Dermis lymphatic vessel endothelial cell (primary cell): ENCODE results near the gene PSAP. TPM values are rescaled to one million over a fixed set of nuclear protein-coding genes. Genes with fewer than 3 reads are reported as not detected.

ENCODE experiments used
- total RNA-seq: library from RNA; depleted of rRNA; stranded (reverse); fragments of >200 nt; gene quantifications from 2 replicates; pipeline ENCODE4 v1.2.1, GENCODE V29; 2014

Gene PSAP
- total RNA-seq = 757 and 859 TPM in 2 replicates

GRCh38 chr10:71850743-71851464 is at the start of gene PSAP:
Gene PSAP (minus strand): TSS chr10:71851251. CDS start chr10:71851221, 30 bp downstream.

GRCh38 chr10:71773221-71773971 is 77.7 kb downstream of the PSAP start, which contains the start of gene VSIR:
Gene VSIR (minus strand): TSS chr10:71773520. CDS start chr10:71773439, 81 bp downstream.

Other genes starting within 250 kb of the PSAP start
- not detected in 2 replicates for gene C10orf105, start 131.5 kb downstream of the PSAP start, total RNA-seq
- gene VSIR, start 77.7 kb downstream of the PSAP start, total RNA-seq = 6.5 and 10.4 TPM in 2 replicates
- 4.4 and 8.0 TPM in 2 replicates for gene CHST3, start 113.1 kb upstream of the PSAP start, total RNA-seq
- gene SPOCK2, start 237.3 kb upstream of the PSAP start, total RNA-seq = 7.4 and 10.0 TPM in 2 replicates